Putamen (tissue), 1 donor: ENCODE measurements around the gene ARHGEF2.

Source experiments
- DNase-seq: peaks from one replicate; pipeline ENCODE4 v3.0.0-alpha.2; 2016; ENCODE audit warnings: low spot score

ARHGEF2 gene

GRCh38 chr1:155978325-155978972 lies at the start of gene ARHGEF2:
Gene ARHGEF2 (minus strand): TSS chr1:155978547. CDS start chr1:155978427, 120 bp downstream.
- peak; percentile 77 for DNase-seq

- no peak for DNase-seq
Observed at GRCh38 chr1:156026588-156026987, 48.2 kb upstream of the ARHGEF2 start.

- no peak for DNase-seq
Observed at GRCh38 chr1:156025876-156026275, 47.5 kb upstream of the ARHGEF2 start.

- DNase-seq, result no peak
Observed at GRCh38 chr1:156024801-156025200, 46.5 kb upstream of the ARHGEF2 start.

- DNase-seq, result no peak
Observed at GRCh38 chr1:156021954-156022353, 43.6 kb upstream of the ARHGEF2 start.

GRCh38 chr1:156021093-156021428 lies 42.7 kb upstream of the ARHGEF2 start:
- DNase-seq, result no peak

GRCh38 chr1:156020293-156021092 lies 42.1 kb upstream of the ARHGEF2 start, which contains the start of gene SSR2:
Gene SSR2 (minus strand): TSS chr1:156020951. CDS start chr1:156020167, 784 bp downstream.
- DNase-seq, result peak; percentile 91

GRCh38 chr1:156019946-156020292 lies 41.6 kb upstream of the ARHGEF2 start:
- DNase-seq, result no peak

- no peak for DNase-seq
Observed at GRCh38 chr1:156014829-156015228, 36.5 kb upstream of the ARHGEF2 start.

GRCh38 chr1:156012051-156012817 lies 33.9 kb upstream of the ARHGEF2 start:
- no peak for DNase-seq

- DNase-seq, result no peak
Observed at GRCh38 chr1:156009404-156009803, 31.1 kb upstream of the ARHGEF2 start.

- no peak for DNase-seq
Observed at GRCh38 chr1:156006666-156007376, 28.5 kb upstream of the ARHGEF2 start.

- no peak for DNase-seq
Observed at GRCh38 chr1:156004843-156005584, 26.7 kb upstream of the ARHGEF2 start.

- no peak for DNase-seq
Observed at GRCh38 chr1:156003923-156004188, 25.5 kb upstream of the ARHGEF2 start.

GRCh38 chr1:156002188-156002911 lies 24.0 kb upstream of the ARHGEF2 start:
- DNase-seq, result no peak

- DNase-seq, result no peak
Observed at GRCh38 chr1:156001662-156002171, 23.4 kb upstream of the ARHGEF2 start.

GRCh38 chr1:156001021-156001661 lies 22.8 kb upstream of the ARHGEF2 start:
- DNase-seq, result no peak

GRCh38 chr1:155999964-156000363 lies 21.6 kb upstream of the ARHGEF2 start:
- no peak for DNase-seq

- DNase-seq, result no peak
Observed at GRCh38 chr1:155996166-155996565, 17.8 kb upstream of the ARHGEF2 start.

- DNase-seq, result no peak
Observed at GRCh38 chr1:155993595-155993994, 15.2 kb upstream of the ARHGEF2 start.
